Adrenal gland (tissue), 12 donors: ENCODE data around the gene NMRK2. TPM values are rescaled to one million over a fixed set of nuclear protein-coding genes. Genes with fewer than 3 reads are reported as not detected.

Source experiments
- DNase-seq, 7 donors: peaks; one replicate each; pipeline ENCODE4 v3.0.0-alpha.2; 2019 to 2020
- H3K27ac ChIP-seq, 5 donors: fragments of 200-600 bp; sonication (generic) in 4 of 5; 1 replicate in 3 of 5; 2 replicates in 2 of 5; pipeline versions ENCODE4 v1.5.1 to v1.8.0; 2016 to 2020; ENCODE audit warnings: mild to moderate bottlenecking in 1 of 5
- H3K27me3 ChIP-seq: fragments of 200-600 bp; 2 replicates; pipeline ENCODE4 v1.8.0; 2021
- H3K36me3 ChIP-seq, 2 donors: fragments of 200-600 bp; replicated peaks in 1 of 2; 1 replicate in 1 of 2; 2 replicates in 1 of 2; pipeline versions ENCODE4 v1.5.1 to v1.8.0; 2018 to 2022
- H3K4me1 ChIP-seq, 2 donors: fragments of 200-600 bp; replicated peaks in 1 of 2; 1 replicate in 1 of 2; 2 replicates in 1 of 2; pipeline versions ENCODE4 v1.5.1 to v1.8.0; 2018 to 2021
- H3K4me3 ChIP-seq, 4 donors: fragments of 200-600 bp; sonication (generic) in 3 of 4; one replicate each; pipeline ENCODE4 v1.5.1; 2016 to 2018
- H3K9me3 ChIP-seq, 3 donors: fragments of 200-600 bp; sonication (generic) in 1 of 3; replicated peaks in 1 of 3; 1 replicate in 2 of 3; 2 replicates in 1 of 3; pipeline versions ENCODE4 v1.5.1 to v1.8.0; 2016 to 2021
- CTCF ChIP-seq, 6 experiments: fragments of 450-650 bp in 4 of 6; fragments of 200-600 bp in 2 of 6; sonication (generic) in 1 of 6; IDR thresholded peaks; 1 replicate in 5 of 6; 2 replicates in 1 of 6; pipeline versions ENCODE4 v1.5.1 to v1.8.0; 2016 to 2021; ENCODE audit warnings: antibody characterized with exemption in 6 of 6, mild to moderate bottlenecking in 2 of 6, moderate library complexity in 1 of 6
- POLR2A ChIP-seq, 2 donors: fragments of 450-650 bp; IDR thresholded peaks; one replicate each; pipeline ENCODE4 v1.6.1; 2017; ENCODE audit warnings: antibody characterized with exemption in 2 of 2, mild to moderate bottlenecking in 2 of 2, moderate library complexity in 1 of 2
- WGBS, 4 donors: extraction: QIAGEN DNeasy Blood & Tissue Kit in 2 of 4; methylation state at CpG; one replicate each; pipeline versions ENCODE4 v1.1.5 to v1.1.7; 2013 to 2017; 5-methylcytosine and 5-hydroxymethylcytosine counted together
- intact Hi-C, 2 donors: fragments of 100-400 bp; cut with DNase I; formaldehyde crosslinking; loops; one replicate each; pipeline versions ENCODE4 v1.14.1 to v1.15.0; 2022 to 2023
- polyA plus RNA-seq, 3 donors: library from polyadenylated mRNA; stranded (reverse); fragments of 200-250 nt in 2 of 3; fragments of 350-450 nt in 1 of 3; fragmentation: Illumina TruSeq in 1 of 3; extraction: RNeasy Lipid Tissue Mini Kit (QIAGEN cat#74804) in 1 of 3; gene quantifications; one replicate each; pipeline ENCODE4 v1.2.3, GENCODE V29; 2013 to 2014
- total RNA-seq, 9 donors: library from RNA; depleted of rRNA in 4 of 9; stranded (reverse); fragments of >200 nt in 4 of 9; fragments of 120-200 nt in 1 of 9; fragmentation: NEBNext Ultra II Directional in 1 of 9; extraction: Animal tissue kit (Norgen Biotek cat#: 25700) in 1 of 9; gene quantifications; one replicate each; pipeline versions ENCODE4 v1.1.0 to v1.2.4, GENCODE V29; 2013 to 2023
- donor health status: healthy with polysubstance abuse.
- donor health status: Bipolar disorder and iron deficiency.
- donor health status: DM: yes; HTN: yes; CAD: no.
- donor health status: DM: no; HTN: no; CAD: no.
- donor health status: DM: no; HTN: no; CAD: no.
- donor health status: DM: yes; HTN: yes; CAD: no.

Gene NMRK2
- total and polyA plus RNA-seq, 12 donors, result 0.36 to 14.7 (median 1.9) TPM; not detected in 4

GRCh38 chr19:3981736-3982681 lies 49.1 kb downstream of the NMRK2 start:
- intact Hi-C loops, result no loop called here
- TF ChIP-seq CTCF (IDR thresholded peaks at IDR 0.05) (no peak), POLR2A (IDR thresholded peaks at IDR 0.05) (no peak)
- 73 to 80% (median 78%) methylated on average over 19 to 39 of the region's 39 CpGs for WGBS, 4 donors
- peak overlapping the region in 2 of 5 donors; percentile 97 to 98 for H3K27ac ChIP-seq
- H3K4me1 ChIP-seq, result peaks cover 17 to 37% of the 10 kb centered on the region in 2 donors
- no peaks in the 10 kb centered on the region for H3K27me3 ChIP-seq
- no peaks in the 10 kb centered on the region for H3K9me3 ChIP-seq
- H3K4me3 ChIP-seq, result no peak overlapping the region
- peaks cover 0 to 71% of the 10 kb centered on the region in 2 donors for H3K36me3 ChIP-seq
- DNase-seq, result peak in 1 of 7 donors; percentile 36

DNA sequence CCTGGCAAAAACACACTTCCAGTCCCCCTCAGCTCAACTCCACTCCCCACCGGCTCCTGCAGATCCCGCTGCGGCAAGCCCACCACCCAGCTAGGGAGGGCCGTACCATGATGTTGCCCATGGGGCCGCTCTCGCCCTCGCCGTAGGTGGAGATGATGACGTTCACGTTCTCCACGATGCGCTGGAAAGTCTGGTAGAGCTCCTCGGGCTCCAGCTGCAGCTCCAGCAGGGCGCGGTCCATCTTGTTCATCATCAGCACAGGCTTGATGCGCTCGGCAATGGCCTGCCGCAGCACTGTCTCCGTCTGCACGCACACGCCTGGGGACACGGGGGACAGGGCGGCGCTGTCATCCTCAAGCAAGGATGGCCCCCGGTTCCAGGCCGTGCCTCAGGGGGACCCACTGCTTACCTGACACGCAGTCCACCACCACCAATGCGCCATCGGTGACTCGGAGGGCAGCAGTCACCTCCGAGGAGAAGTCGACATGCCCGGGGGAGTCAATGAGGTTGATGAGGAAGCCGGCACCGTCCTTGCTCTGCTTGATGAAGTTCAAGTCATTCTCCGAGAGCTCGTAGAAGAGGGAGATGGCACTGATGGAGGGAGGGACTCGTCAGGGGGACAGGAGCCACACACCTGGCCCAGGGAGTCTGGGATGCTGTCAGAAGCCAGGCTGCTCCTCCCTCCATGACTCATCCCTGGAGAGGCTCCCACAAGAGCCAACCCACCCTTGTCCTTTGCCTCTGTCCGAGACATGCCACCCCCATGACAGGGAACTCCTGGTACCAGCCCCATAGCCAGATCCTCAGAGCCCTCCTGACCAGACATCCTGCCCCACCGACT lies 50.1 kb downstream of the NMRK2 start:
- Histone ChIP-seq H3K27ac (peak overlapping the region in 3 of 5 donors; percentile 97 to 98 (median 98)), H3K4me1 (peaks cover 19 to 44% of the 10 kb centered on the region in 2 donors), H3K4me3 (peak overlapping the region in 1 of 4 donors; percentile 91), H3K36me3 (peaks cover 0 to 62% of the 10 kb centered on the region in 2 donors), H3K9me3 (no peaks in the 10 kb centered on the region), H3K27me3 (no peaks in the 10 kb centered on the region)
- intact Hi-C loops, result no loop called here
- TF ChIP-seq CTCF (IDR thresholded peaks at IDR 0.05), result no peak
- no peak for TF ChIP-seq POLR2A (IDR thresholded peaks at IDR 0.05)
- DNase-seq, result peak in 5 of 7 donors; percentile 48 to 71 (median 57)
- 68 to 79% (median 74%) methylated on average over 20 to 40 of the region's 40 CpGs for WGBS, 4 donors

DNA sequence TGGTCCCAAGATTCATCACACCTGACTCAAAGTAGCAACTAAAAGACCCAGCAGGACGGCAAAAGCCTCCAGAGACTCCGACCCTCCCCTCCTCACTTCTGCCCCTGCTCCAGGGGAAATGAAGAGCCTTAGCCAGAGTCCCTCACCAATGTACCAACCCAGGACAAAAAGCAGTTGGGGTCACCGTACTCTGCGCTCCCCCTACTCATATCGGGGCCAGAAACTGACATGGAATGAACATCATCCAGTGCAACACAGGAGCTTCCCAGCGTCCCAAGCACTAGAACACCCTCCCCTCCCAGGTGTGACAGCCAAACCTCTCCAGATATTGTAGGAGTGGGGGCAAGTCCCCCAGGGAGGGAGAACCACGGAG lies 50.7 kb downstream of the NMRK2 start:
- intact Hi-C loops, result no loop called here
- Histone ChIP-seq H3K36me3 (peaks cover 0 to 56% of the 10 kb centered on the region in 2 donors), H3K9me3 (no peaks in the 10 kb centered on the region), H3K27me3 (no peaks in the 10 kb centered on the region), H3K4me1 (peaks cover 19 to 46% of the 10 kb centered on the region in 2 donors), H3K27ac (peak overlapping the region in 4 of 5 donors; percentile 93 to 98 (median 98)), H3K4me3 (peak overlapping the region in 2 of 4 donors; percentile 91 to 98)
- TF ChIP-seq CTCF (IDR thresholded peaks at IDR 0.05) (no peak), POLR2A (IDR thresholded peaks at IDR 0.05) (no peak)
- no peak for DNase-seq
- WGBS, 4 donors, result 43 to 56% (median 54%) methylated on average over 3 to 7 of the region's 7 CpGs
